HG03432 (cell line): ENCODE data around the gene TMTC4.
"Not testable (repeated sequence)": the region's sequence is repeated elsewhere in the genome, so short reads cannot be mapped to it uniquely, and the experiment has no call there.

Experiments
- ATAC-seq: cut with Tn5 transposase; IDR thresholded peaks from one replicate; pipeline ENCODE4 v1.9.1; 2021; ENCODE audit warnings: mild to moderate bottlenecking, moderate library complexity; ENCODE audit not compliant: unreplicated experiment

TMTC4 gene

DNA sequence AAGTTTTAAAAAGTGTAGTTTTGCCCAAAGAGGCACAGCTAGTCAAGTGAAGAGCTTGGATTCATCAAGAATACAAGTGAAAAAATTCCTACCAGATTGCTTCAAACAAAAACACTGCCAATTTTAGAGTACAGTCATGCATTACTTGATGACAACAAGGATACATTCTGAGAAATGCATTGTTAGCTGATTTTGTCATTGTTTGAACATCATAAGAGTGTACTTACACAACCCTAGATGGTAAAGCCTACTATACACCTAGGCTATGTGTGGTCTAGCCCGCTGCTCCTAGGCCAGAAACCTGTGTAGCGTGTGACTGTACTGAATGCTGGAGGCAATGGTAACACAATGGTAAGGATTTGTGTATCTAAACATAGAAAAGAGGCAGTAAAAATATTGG, 41.1 kb downstream of the TMTC4 start:
- ATAC-seq: no peak

- no peak for ATAC-seq
Measured at GRCh38 chr13:100630555-100630954, 44.0 kb downstream of the TMTC4 start.

DNA sequence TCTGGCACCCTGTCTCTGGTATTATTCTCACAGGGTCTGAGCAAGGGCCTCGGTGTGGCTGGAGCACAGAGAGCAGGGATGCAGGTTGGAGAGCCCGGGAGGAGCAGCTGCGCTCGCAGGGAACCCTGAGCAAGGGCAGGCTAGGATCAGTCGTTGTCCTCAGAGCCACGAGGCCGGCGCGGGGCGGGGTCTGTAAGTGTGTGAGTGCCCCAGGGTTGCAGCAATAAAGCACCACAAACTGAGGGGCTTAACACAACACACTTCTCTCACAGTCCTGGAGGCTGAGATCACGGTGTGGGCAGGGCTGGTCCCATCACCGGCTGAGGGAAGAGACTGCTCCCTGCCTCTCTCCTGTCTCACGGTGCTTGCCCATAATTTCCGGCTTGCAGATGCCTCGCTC, 47.5 kb downstream of the TMTC4 start:
- no peak for ATAC-seq

DNA sequence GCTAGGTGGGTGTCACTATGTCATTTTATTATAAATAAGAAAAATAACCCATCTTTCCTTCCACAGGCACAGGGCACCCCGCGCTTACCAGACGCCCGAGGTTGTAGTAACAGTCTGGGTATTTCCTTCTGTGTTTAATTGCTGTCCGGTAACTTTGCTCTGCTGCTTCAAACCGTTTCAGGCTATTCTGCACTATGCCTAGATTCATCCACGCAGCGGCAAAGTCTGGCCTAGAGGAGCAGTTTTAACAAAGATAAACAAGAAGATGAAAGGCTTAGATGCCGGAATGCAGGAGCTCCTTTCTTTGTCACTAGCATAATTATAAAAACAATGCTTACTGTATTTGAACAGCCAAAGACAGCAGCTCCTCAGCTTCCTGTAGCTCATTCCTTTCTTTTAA, 49.1 kb downstream of the TMTC4 start:
- ATAC-seq: no peak

DNA sequence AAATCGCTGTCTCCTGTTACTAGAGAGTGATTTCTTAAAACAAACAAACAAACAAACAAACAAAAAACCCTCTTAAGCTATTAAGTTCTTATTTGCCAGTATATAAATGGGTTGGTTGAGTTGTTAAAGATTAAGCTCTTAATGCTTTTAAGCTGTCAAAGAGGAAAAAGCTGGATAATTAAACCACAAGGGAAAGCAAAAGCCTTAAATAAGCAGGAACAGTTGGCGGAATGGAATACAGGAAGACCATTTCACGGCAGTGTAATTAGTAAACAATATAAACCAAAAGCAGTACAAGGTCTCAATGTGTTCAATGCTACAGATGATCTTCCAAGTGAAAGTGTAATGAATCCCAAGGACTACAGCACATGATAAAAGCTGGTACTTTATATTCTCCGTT, 53.8 kb downstream of the TMTC4 start:
- ATAC-seq: no peak

GRCh38 chr13:100619940-100620339, 54.7 kb downstream of the TMTC4 start:
- no peak for ATAC-seq

DNA sequence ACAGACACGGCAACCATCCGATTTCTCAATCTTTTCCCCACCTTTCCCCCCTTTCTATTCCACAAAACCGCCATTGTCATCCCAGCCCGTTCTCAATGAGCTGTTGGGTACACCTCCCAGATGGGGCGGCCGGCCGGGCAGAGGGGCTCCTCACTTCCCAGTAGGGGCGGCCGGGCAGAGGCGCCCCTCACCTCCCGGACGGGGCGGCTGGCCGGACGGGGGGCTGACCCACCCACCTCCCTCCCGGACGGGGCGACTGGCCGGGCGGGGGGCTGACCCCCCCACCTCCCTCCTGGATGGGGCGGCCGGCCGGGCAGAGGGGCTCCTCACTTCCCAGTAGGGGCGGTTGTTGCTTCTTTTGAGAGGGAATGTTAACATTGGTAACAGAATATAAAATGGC, 55.7 kb downstream of the TMTC4 start:
- not testable (repeated sequence) for ATAC-seq

- ATAC-seq: no peak
Measured at GRCh38 chr13:100613031-100613430, 61.6 kb downstream of the TMTC4 start.

GRCh38 chr13:100611678-100612492, 62.7 kb downstream of the TMTC4 start:
- ATAC-seq: no peak

DNA sequence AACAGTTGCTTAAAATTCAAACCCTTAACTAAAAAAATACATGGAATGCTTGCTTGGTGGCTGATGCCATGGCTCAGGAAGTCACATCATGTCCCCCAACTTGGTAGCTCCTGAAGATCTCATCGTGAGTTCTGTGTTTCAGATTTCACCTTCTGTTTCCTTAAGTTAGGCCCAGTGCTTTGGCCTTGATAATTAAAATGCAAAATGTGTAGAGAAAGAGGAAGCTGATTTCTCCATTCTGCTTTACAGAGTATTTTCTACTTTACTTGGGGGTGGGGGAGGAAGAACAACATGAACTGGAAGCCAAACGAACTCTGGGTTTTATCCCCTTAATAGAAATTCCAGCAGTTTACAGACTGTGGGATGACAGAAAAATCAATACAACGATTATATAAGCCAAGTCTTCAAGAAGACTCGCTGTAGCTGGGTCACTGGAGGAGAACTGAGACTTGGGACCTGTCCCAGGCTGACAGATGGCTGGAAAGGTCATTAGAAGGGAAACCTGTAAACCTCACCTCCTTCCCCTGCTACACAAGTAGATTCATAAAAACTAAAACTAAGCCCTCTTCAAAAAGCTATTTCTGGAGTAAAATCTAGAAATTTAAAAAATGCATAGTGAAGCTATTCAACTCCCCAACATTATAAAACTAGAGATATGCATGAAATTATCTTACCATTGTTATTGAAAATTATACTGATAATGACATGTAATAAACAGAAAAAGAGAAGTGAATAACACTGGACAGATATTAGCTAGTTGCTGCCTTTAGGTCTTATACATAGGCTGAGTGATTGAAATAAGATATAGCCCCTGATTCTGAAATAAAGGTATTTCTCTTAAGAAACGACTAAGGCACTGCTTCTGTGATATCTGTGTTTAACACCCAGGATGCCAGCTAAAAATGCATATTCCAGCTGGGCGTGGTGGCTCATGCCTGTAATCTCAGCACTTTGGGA, 63.9 kb downstream of the TMTC4 start:
- peak; percentile 21 for ATAC-seq

- ATAC-seq: peak; percentile 95
Measured at GRCh38 chr13:100608906-100609305, 65.7 kb downstream of the TMTC4 start.

- ATAC-seq: no peak
Measured at GRCh38 chr13:100608489-100608888, 66.1 kb downstream of the TMTC4 start.

GRCh38 chr13:100604918-100605710, 69.5 kb downstream of the TMTC4 start:
- no peak for ATAC-seq

GRCh38 chr13:100602493-100603111, 72.0 kb downstream of the TMTC4 start:
- ATAC-seq: no peak

DNA sequence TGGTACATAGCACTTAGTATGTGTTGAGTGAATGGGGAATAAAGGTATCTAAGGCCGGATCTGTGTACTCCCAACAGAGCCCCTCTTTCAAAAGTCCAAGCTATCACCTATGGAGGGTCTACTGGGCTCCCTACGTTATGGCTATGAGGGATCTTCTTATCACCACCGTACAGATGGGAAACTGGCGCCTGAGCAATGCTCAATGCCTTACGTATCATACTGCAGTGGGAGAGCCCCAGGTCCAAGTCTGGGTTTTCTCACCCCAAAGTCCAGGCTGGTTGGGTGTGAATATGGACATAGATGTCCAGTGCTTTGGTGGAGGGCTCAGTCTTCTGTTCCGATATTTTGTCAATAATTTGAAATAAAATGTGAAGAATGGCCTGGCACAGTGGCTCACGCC, 72.9 kb downstream of the TMTC4 start:
- no peak for ATAC-seq

DNA sequence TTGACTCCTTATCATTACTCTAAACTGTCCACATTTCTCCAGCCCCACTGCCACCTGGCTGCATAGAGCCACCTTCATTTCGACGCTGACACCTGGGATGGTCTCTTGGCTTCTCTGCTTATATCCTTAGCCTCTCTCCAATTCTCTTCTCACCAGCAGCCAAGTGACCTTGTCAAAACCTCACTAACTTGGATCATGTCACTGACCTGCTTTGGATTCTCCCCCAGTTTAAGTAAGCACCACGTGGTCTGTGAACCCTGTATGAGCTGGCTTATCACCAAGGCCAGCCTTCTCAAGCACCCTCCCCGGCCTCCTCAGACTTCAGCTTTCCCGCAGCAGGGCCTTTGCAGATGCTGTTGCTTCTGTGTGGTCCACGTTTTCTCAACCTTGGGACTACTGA, 73.7 kb downstream of the TMTC4 start:
- ATAC-seq: no peak

- no peak for ATAC-seq
Measured at GRCh38 chr13:100600461-100600860, 74.1 kb downstream of the TMTC4 start.

- no peak for ATAC-seq
Measured at GRCh38 chr13:100597253-100597652, 77.3 kb downstream of the TMTC4 start.

GRCh38 chr13:100596516-100596915, 78.1 kb downstream of the TMTC4 start:
- no peak for ATAC-seq

GRCh38 chr13:100594731-100595130, 79.9 kb downstream of the TMTC4 start:
- ATAC-seq: no peak

GRCh38 chr13:100594255-100594654, 80.3 kb downstream of the TMTC4 start:
- ATAC-seq: no peak
